Loucy (cell line): Measurements from ENCODE around the gene KRTAP2-1.

ENCODE experiments used
- H2AFZ ChIP-seq: fragments of 200-600 bp; sonication (generic); 2 replicates; pipeline ENCODE4 v1.6.0; 2016; ENCODE audit warnings: antibody characterized with exemption, mild to moderate bottlenecking, low read length, moderate library complexity
- H3F3A ChIP-seq: fragments of 200-600 bp; 2 replicates; pipeline ENCODE4 v1.6.0; 2016; ENCODE audit warnings: antibody characterized with exemption, low read depth, mild to moderate bottlenecking
- H3K27me3 ChIP-seq: fragments of 200-600 bp; sonication (generic); 2 replicates; pipeline ENCODE4 v1.6.1; 2014; ENCODE audit warnings: low read length, mild to moderate bottlenecking; ENCODE audit not compliant: insufficient read depth, poor library complexity, severe bottlenecking
- H3K36me3 ChIP-seq: fragments of 200-600 bp; sonication (generic); 2 replicates; pipeline ENCODE4 v1.6.1; 2016; ENCODE audit warnings: low read length; ENCODE audit not compliant: insufficient read depth
- H3K4me1 ChIP-seq: fragments of 200-600 bp; sonication (generic); 2 replicates; pipeline ENCODE4 v1.5.1; 2014; ENCODE audit warnings: low read length, mild to moderate bottlenecking; ENCODE audit not compliant: insufficient read depth, poor library complexity, severe bottlenecking
- H3K4me2 ChIP-seq: fragments of 200-600 bp; sonication (generic); 2 replicates; pipeline ENCODE4 v1.6.0; 2014; ENCODE audit warnings: antibody characterized with exemption, low read length, low read depth, mild to moderate bottlenecking; ENCODE audit not compliant: poor library complexity, severe bottlenecking
- H3K4me3 ChIP-seq: fragments of 200-600 bp; sonication (generic); 2 replicates; pipeline ENCODE4 v1.5.1; 2014; ENCODE audit warnings: low read length, mild to moderate bottlenecking, mixed read lengths; ENCODE audit not compliant: poor library complexity, severe bottlenecking
- H3K79me2 ChIP-seq: fragments of 200-600 bp; sonication (generic); 2 replicates; pipeline ENCODE4 v1.6.1; 2014; ENCODE audit warnings: low read length; ENCODE audit not compliant: insufficient read depth
- H3K9ac ChIP-seq: fragments of 200-600 bp; sonication (generic); 2 replicates; pipeline ENCODE4 v1.6.0; 2014; ENCODE audit warnings: mild to moderate bottlenecking, low read depth, low read length, moderate library complexity; ENCODE audit not compliant: poor library complexity, severe bottlenecking
- H3K9me2 ChIP-seq: fragments of 200-600 bp; sonication (generic); replicated peaks from 2 replicates; pipeline ENCODE4 v1.6.1; 2016; ENCODE audit warnings: low read depth, low read length, mixed read lengths
- H3K9me3 ChIP-seq: fragments of 200-600 bp; sonication (generic); 2 replicates; pipeline ENCODE4 v1.6.1; 2014; ENCODE audit warnings: mild to moderate bottlenecking, antibody characterized with exemption, low read length, low read depth; ENCODE audit not compliant: insufficient read depth
- H4K20me1 ChIP-seq: fragments of 200-600 bp; sonication (generic); 2 replicates; pipeline ENCODE4 v1.6.0; 2014; ENCODE audit warnings: antibody characterized with exemption, low read length, mild to moderate bottlenecking; ENCODE audit not compliant: insufficient read depth, poor library complexity, severe bottlenecking
- EZH2phosphoT487 ChIP-seq: fragments of 200-600 bp; IDR thresholded peaks from 2 replicates; pipeline ENCODE4 v1.6.1; 2018; ENCODE audit warnings: antibody characterized with exemption, mild to moderate bottlenecking, moderate library complexity, borderline replicate concordance
- TF ChIP-seq, protein P1 (sequence below): fragments of 200-600 bp; sonication (generic); conservative IDR thresholded peaks from 2 replicates; pipeline ENCODE4 v1.5.1; 2014; ENCODE audit warnings: mild to moderate bottlenecking, antibody characterized with exemption, low read length

Gene KRTAP2-1

DNA sequence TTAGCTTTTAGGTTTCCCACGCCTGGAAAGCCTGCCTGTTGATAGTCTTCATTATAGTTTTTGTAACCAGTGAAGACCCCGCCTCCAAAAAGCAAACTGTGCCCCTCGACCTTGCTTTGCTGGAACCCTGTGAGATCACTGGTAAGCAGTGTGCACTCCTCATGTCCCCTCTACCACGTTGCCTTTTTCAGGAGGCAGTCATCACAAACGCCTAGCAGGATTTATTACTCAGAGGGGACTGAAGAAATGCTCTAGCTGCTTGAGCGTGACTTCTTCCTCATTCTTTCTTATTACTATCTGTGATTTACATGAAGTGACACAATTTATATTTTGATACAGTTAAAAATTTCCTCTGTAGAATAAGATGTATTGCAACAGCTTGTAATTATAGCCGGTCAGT is 31.7 kb downstream of the KRTAP2-1 start:
- Histone ChIP-seq H3K79me2 (no peaks in the 10 kb centered on the region), H3K4me3 (no peak overlapping the region), H3K27me3 (no peaks in the 10 kb centered on the region), H3K9me3 (no peaks in the 10 kb centered on the region), H3K36me3 (no peaks in the 10 kb centered on the region), H3F3A (no peaks in the 10 kb centered on the region), H2AFZ (no peak overlapping the region), H3K4me1 (no peaks in the 10 kb centered on the region), H3K9ac (no peak overlapping the region), H4K20me1 (no peaks in the 10 kb centered on the region), H3K9me2 (no peaks in the 10 kb centered on the region), H3K4me2 (no peak overlapping the region)
- TF ChIP-seq, protein P1, sequence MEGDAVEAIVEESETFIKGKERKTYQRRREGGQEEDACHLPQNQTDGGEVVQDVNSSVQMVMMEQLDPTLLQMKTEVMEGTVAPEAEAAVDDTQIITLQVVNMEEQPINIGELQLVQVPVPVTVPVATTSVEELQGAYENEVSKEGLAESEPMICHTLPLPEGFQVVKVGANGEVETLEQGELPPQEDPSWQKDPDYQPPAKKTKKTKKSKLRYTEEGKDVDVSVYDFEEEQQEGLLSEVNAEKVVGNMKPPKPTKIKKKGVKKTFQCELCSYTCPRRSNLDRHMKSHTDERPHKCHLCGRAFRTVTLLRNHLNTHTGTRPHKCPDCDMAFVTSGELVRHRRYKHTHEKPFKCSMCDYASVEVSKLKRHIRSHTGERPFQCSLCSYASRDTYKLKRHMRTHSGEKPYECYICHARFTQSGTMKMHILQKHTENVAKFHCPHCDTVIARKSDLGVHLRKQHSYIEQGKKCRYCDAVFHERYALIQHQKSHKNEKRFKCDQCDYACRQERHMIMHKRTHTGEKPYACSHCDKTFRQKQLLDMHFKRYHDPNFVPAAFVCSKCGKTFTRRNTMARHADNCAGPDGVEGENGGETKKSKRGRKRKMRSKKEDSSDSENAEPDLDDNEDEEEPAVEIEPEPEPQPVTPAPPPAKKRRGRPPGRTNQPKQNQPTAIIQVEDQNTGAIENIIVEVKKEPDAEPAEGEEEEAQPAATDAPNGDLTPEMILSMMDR, result no peak
- TF ChIP-seq EZH2phosphoT487, result no peak

DNA sequence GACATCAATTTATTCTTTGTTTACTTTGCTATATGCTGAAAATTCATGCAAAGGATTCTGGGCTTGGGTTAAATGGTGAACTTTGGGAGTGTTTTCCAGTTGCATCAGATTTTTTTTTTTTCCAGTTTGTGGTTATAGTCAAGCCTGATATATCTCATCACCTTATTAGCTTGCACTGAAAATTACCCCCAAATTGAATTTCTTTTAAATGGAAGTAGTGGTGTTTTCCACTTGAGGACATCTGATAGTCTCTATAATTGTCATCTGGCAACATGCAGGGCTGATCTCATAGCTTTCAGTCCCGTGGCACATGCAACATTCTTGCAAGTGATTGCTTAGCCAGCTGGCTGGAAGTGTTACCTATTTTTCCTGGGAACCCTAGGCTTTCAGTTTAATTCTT is 33.5 kb downstream of the KRTAP2-1 start:
- TF ChIP-seq, protein P1, result no peak
- no peak for TF ChIP-seq EZH2phosphoT487
- Histone ChIP-seq H3K79me2 (no peaks in the 10 kb centered on the region), H3F3A (no peaks in the 10 kb centered on the region), H3K9me3 (no peaks in the 10 kb centered on the region), H3K9ac (no peak overlapping the region), H3K4me1 (no peaks in the 10 kb centered on the region), H3K4me2 (no peak overlapping the region), H4K20me1 (no peaks in the 10 kb centered on the region), H3K9me2 (no peaks in the 10 kb centered on the region), H3K4me3 (no peak overlapping the region), H3K36me3 (no peaks in the 10 kb centered on the region), H3K27me3 (no peaks in the 10 kb centered on the region), H2AFZ (no peak overlapping the region)

- H3K9me2 ChIP-seq, result no peaks in the 10 kb centered on the region
- H3K9me3 ChIP-seq, result no peaks in the 10 kb centered on the region
- no peaks in the 10 kb centered on the region for H4K20me1 ChIP-seq
- TF ChIP-seq EZH2phosphoT487, result no peak
- TF ChIP-seq, protein P1, result no peak
- H3K4me3 ChIP-seq, result no peak overlapping the region
- H3K27me3 ChIP-seq, result no peaks in the 10 kb centered on the region
- H3F3A ChIP-seq, result no peaks in the 10 kb centered on the region
- H3K79me2 ChIP-seq, result no peaks in the 10 kb centered on the region
- no peak overlapping the region for H3K9ac ChIP-seq
- no peaks in the 10 kb centered on the region for H3K36me3 ChIP-seq
- H3K4me1 ChIP-seq, result no peaks in the 10 kb centered on the region
- no peak overlapping the region for H2AFZ ChIP-seq
- H3K4me2 ChIP-seq, result no peak overlapping the region
Observed at GRCh38 chr17:41013181-41013580, 33.9 kb downstream of the KRTAP2-1 start.
